Measurements from ENCODE around the gene GAMT.
A peak's percentile ranks its signal among the peaks of the same experiment; 100 is the strongest.

Gene GAMT

DNA sequence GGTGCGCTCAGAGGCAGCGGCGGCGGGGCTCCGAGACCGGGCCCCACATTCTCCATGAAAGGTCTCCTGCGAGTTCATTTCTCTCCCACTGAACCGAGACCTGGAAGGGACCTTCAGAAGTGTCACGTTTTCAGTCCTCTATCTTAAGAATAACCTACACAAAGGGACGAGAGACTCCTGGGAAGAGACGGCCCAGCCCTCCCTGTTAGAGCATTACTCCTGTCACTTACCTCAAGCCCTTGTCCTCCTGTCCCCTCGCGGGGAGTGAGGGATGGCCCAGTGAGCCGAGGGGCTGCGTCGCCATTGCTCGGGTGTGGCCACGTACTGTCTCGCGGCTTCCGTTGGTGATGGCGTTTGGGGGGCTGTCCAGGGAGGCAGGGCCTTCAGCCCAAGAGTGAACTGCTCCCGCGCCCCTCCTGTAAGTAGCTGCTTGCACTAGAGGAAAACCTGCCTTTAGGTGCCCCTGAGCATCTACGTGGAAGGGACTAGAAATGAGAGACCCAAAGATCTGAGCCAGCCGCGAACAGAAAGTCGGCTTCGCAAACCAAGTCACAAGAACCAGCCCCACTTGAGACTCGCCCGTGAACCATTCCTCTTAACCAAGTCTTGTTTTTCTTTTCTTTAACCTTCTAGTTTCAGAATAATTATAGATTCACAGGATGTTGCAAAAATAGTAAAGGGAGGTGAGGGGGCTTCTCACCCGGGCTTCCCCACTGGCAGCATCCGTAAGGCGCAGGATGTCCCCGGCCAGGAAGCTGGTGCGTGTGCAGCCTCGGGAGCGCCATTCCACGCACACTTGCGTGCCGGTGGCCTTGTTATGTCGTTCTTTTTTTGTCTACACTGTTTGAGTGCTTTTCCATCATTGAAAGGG is 38.7 kb downstream of the GAMT start:
- TF ChIP-seq, protein P1, sequence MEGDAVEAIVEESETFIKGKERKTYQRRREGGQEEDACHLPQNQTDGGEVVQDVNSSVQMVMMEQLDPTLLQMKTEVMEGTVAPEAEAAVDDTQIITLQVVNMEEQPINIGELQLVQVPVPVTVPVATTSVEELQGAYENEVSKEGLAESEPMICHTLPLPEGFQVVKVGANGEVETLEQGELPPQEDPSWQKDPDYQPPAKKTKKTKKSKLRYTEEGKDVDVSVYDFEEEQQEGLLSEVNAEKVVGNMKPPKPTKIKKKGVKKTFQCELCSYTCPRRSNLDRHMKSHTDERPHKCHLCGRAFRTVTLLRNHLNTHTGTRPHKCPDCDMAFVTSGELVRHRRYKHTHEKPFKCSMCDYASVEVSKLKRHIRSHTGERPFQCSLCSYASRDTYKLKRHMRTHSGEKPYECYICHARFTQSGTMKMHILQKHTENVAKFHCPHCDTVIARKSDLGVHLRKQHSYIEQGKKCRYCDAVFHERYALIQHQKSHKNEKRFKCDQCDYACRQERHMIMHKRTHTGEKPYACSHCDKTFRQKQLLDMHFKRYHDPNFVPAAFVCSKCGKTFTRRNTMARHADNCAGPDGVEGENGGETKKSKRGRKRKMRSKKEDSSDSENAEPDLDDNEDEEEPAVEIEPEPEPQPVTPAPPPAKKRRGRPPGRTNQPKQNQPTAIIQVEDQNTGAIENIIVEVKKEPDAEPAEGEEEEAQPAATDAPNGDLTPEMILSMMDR (conservative IDR thresholded peaks at IDR 0.05; ENCODE audit: low read length) = no peak
- TF ChIP-seq EZH2phosphoT487 (IDR thresholded peaks at IDR 0.05; ENCODE audit: borderline replicate concordance) = no peak
- Histone ChIP-seq H3K9me2 (replicated peaks; ENCODE audit: low read depth, low read length) (no peaks in the 10 kb centered on the region), H3K4me3 (ENCODE audit: low read length, poor library complexity, severe bottlenecking) (peak overlapping the region; percentile 76), H3K79me2 (ENCODE audit: insufficient read depth, low read length) (peaks cover 43% of the 10 kb centered on the region; the same call in 1 of the 2 replicates), H3K9me3 (ENCODE audit: insufficient read depth, low read depth, low read length) (no peaks in the 10 kb centered on the region), H3K36me3 (ENCODE audit: insufficient read depth, low read length) (no peaks in the 10 kb centered on the region; the same call in 1 of the 2 replicates), H3K9ac (ENCODE audit: low read depth, low read length, poor library complexity, severe bottlenecking) (peak overlapping the region; percentile 75), H3F3A (ENCODE audit: low read depth) (peaks cover 5% of the 10 kb centered on the region), H2AFZ (ENCODE audit: low read length) (no peak overlapping the region), H4K20me1 (ENCODE audit: insufficient read depth, low read length, poor library complexity, severe bottlenecking) (no peaks in the 10 kb centered on the region), H3K4me2 (ENCODE audit: low read depth, low read length, poor library complexity, severe bottlenecking) (peak overlapping the region; percentile 91), H3K27me3 (ENCODE audit: insufficient read depth, low read length, poor library complexity, severe bottlenecking) (no peaks in the 10 kb centered on the region), H3K4me1 (ENCODE audit: insufficient read depth, low read length, poor library complexity, severe bottlenecking) (peaks cover 39% of the 10 kb centered on the region)

DNA sequence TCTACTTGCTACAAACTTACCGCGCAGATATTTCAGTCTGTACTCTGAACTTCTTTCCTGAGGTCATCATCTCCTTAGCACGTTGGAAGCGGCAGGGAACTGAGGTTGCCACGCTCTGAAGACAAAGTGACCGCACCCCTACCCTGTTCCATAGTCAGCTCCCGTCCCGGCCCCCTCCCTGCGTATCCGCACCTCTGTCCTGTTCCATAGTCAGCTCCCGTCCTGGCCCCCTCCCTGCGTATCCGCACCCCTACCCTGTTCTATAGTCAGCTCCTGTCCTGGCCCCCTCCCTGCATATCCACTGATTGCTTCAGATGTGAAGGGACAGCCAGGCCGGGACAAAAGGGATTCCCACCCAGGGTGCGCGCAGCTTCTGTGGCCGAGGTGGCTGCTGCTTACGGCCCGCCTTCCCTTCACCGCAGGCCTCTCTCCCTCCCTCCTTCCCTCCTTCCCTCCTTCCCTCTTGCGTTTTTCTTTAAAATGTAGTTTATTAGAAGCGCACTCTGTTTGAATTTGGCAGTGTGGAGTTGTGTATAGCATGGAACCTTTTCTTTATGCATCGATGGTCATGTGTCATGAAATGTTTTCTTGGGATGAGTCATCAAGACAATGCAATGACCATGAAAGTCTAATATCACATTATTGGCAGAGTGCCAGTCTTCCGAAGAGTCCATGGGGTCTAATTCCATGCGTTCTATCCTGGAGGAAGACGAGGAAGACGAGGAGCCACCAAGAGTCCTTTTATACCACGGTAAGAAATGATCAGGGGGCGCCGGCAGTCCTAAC is 39.5 kb downstream of the GAMT start:
- H3K4me3 ChIP-seq (ENCODE audit: low read length, poor library complexity, severe bottlenecking) = no peak overlapping the region
- no peak overlapping the region for H2AFZ ChIP-seq (ENCODE audit: low read length)
- H3K79me2 ChIP-seq (ENCODE audit: insufficient read depth, low read length) = peaks cover 51% of the 10 kb centered on the region; the same call in 1 of the 2 replicates
- H3K4me2 ChIP-seq (ENCODE audit: low read depth, low read length, poor library complexity, severe bottlenecking) = peak overlapping the region; percentile 91
- no peaks in the 10 kb centered on the region for H3K27me3 ChIP-seq (ENCODE audit: insufficient read depth, low read length, poor library complexity, severe bottlenecking)
- no peaks in the 10 kb centered on the region for H3K9me2 ChIP-seq (replicated peaks; ENCODE audit: low read depth, low read length)
- peaks cover 5% of the 10 kb centered on the region for H3F3A ChIP-seq (ENCODE audit: low read depth)
- no peaks in the 10 kb centered on the region; the same call in 1 of the 2 replicates for H3K36me3 ChIP-seq (ENCODE audit: insufficient read depth, low read length)
- no peaks in the 10 kb centered on the region for H3K9me3 ChIP-seq (ENCODE audit: insufficient read depth, low read depth, low read length)
- peaks cover 39% of the 10 kb centered on the region for H3K4me1 ChIP-seq (ENCODE audit: insufficient read depth, low read length, poor library complexity, severe bottlenecking)
- no peak for TF ChIP-seq EZH2phosphoT487 (IDR thresholded peaks at IDR 0.05; ENCODE audit: borderline replicate concordance)
- peak overlapping the region; percentile 75 for H3K9ac ChIP-seq (ENCODE audit: low read depth, low read length, poor library complexity, severe bottlenecking)
- H4K20me1 ChIP-seq (ENCODE audit: insufficient read depth, low read length, poor library complexity, severe bottlenecking) = no peaks in the 10 kb centered on the region

DNA sequence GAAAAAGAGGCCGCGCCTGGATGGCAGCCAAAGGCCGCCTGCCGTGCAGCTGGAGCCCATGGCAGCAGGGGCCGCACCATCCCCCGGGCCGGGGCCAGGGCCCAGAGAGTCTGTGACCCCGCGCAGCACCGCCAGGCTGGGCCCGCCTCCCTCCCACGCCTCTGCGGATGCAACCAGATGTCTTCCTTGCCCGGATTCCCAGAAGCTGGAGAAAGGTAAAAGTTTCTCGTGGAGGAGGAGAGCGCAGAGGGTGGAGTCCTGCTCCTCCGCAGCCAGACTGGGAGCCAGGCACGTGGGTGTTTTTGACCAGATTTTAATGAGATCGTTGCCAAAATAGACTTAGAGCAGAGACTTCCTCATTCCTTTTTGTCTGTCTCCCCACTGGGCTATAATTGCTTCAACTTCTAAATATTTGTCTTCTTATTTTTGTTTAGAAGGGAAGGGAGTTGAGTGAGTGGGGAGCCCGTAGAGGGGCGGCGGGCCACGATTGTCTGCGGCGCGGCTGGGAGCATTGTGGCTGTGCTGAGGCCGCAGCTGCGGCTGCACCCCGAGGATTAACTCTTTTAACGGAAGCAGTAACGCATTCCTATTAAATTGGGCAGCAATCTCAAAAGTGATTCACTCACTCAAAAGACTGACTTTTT is 40.4 kb downstream of the GAMT start:
- no peaks in the 10 kb centered on the region for H3K9me2 ChIP-seq (replicated peaks; ENCODE audit: low read depth, low read length)
- H3K9ac ChIP-seq (ENCODE audit: low read depth, low read length, poor library complexity, severe bottlenecking) = peak overlapping the region; percentile 31
- H3K9me3 ChIP-seq (ENCODE audit: insufficient read depth, low read depth, low read length) = no peaks in the 10 kb centered on the region
- no peaks in the 10 kb centered on the region; the same call in 1 of the 2 replicates for H3K36me3 ChIP-seq (ENCODE audit: insufficient read depth, low read length)
- H4K20me1 ChIP-seq (ENCODE audit: insufficient read depth, low read length, poor library complexity, severe bottlenecking) = no peaks in the 10 kb centered on the region
- H3K4me1 ChIP-seq (ENCODE audit: insufficient read depth, low read length, poor library complexity, severe bottlenecking) = peaks cover 46% of the 10 kb centered on the region
- peaks cover 60% of the 10 kb centered on the region; the same call in 1 of the 2 replicates for H3K79me2 ChIP-seq (ENCODE audit: insufficient read depth, low read length)
- H3K27me3 ChIP-seq (ENCODE audit: insufficient read depth, low read length, poor library complexity, severe bottlenecking) = no peaks in the 10 kb centered on the region
- peaks cover 5% of the 10 kb centered on the region for H3F3A ChIP-seq (ENCODE audit: low read depth)
- H3K4me3 ChIP-seq (ENCODE audit: low read length, poor library complexity, severe bottlenecking) = peak overlapping the region; percentile 22
- TF ChIP-seq EZH2phosphoT487 (IDR thresholded peaks at IDR 0.05; ENCODE audit: borderline replicate concordance) = no peak
- TF ChIP-seq, protein P1 (conservative IDR thresholded peaks at IDR 0.05; ENCODE audit: low read length) = no peak
- peak overlapping the region; percentile 91 for H3K4me2 ChIP-seq (ENCODE audit: low read depth, low read length, poor library complexity, severe bottlenecking)
- H2AFZ ChIP-seq (ENCODE audit: low read length) = no peak overlapping the region
